HepG2 (cell line): ENCODE results near the gene POU2AF3. TPM values are rescaled to one million over a fixed set of nuclear protein-coding genes. Genes with fewer than 3 reads are reported as not detected.

Experiments used
- ATAC-seq: fragments of 200-7000 bp; cut with Tn5 transposase; 3 replicates; pipeline ENCODE4 v1.9.1; 2020; ENCODE audit warnings: mild to moderate bottlenecking, moderate library complexity
- BruUV-seq: library from RNA; stranded (reverse); fragments of 400-500 nt; replicated peaks from 2 replicates; lab custom pipeline; 2021; lab: Mats Ljungman, UMichigan
- CTCF ChIA-PET: fragments of 300-600 bp; formaldehyde crosslinking; extraction: SDS; loops from one replicate; lab custom pipeline; 2021; ENCODE audit warnings: low total read pairs, inconsistent platforms, low intra/inter-chr PET ratio; lab: Yijun Ruan, JAX
- POLR2A ChIA-PET: fragments of 350-600 bp; sonication (Branson Sonifier 250); formaldehyde crosslinking; loops from one replicate; lab custom pipeline; 2020; ENCODE audit warnings: antibody characterized with exemption, inconsistent platforms; lab: Yijun Ruan, JAX
- DNase-seq: peaks from one replicate; pipeline ENCODE4 v3.0.0-alpha.2; 2015; ENCODE audit warnings: low spot score
- FAIRE-seq: peaks from 3 replicates; lab custom pipeline; 2011; peaks lifted over from hg19 to GRCh38; lab: Jason Lieb, UNC
- H2AFZ ChIP-seq: one replicate; pipeline ENCODE4 v1.6.1; 2011; ENCODE audit warnings: low read length, inconsistent platforms
- H3K27ac ChIP-seq: fragments of 300-600 bp; 3 replicates; pipeline ENCODE4 v1.8.0; 2011; ENCODE audit warnings: mixed run types, mild to moderate bottlenecking, mixed read lengths, low read length, inconsistent platforms; ENCODE audit not compliant: insufficient read depth; ENCODE audit errors: extremely low read length
- H3K27me3 ChIP-seq, 2 experiments: fragments of 200-600 bp in 1 of 2; 2 replicates in 1 of 2; 3 replicates in 1 of 2; pipeline versions ENCODE4 v1.6.0 to v1.8.0; 2011; ENCODE audit warnings: low read length in 2 of 2, mild to moderate bottlenecking in 2 of 2, moderate library complexity in 2 of 2, inconsistent platforms in 1 of 2; ENCODE audit not compliant: insufficient read depth in 2 of 2, control insufficient read depth in 1 of 2
- H3K36me3 ChIP-seq, 2 experiments: fragments of 200-600 bp in 1 of 2; replicated peaks in 1 of 2; 2 replicates in 1 of 2; 3 replicates in 1 of 2; pipeline versions ENCODE4 v1.5.1 to v1.8.0; 2011; ENCODE audit warnings: low read length in 2 of 2, inconsistent platforms in 1 of 2; ENCODE audit not compliant: insufficient read depth in 2 of 2, control insufficient read depth in 1 of 2
- H3K4me1 ChIP-seq: 2 replicates; pipeline ENCODE4 v1.5.1; 2012; ENCODE audit warnings: low read length, inconsistent platforms; ENCODE audit not compliant: insufficient read depth
- H3K4me2 ChIP-seq: 2 replicates; pipeline ENCODE4 v1.6.0; 2011; ENCODE audit warnings: low read depth, low read length, inconsistent platforms
- H3K4me3 ChIP-seq, 3 experiments: fragments of 200-600 bp in 1 of 3; sonication (generic), shearing (Covaris generic) in 1 of 3; replicated peaks in 1 of 3; 2 replicates each; pipeline ENCODE4 v1.5.1; 2011 to 2016; ENCODE audit warnings: low read length in 3 of 3, inconsistent platforms in 2 of 3, low read depth in 2 of 3, mild to moderate bottlenecking in 2 of 3, control low read depth in 1 of 3, mixed read lengths in 1 of 3; ENCODE audit not compliant: insufficient read depth in 1 of 3
- H3K79me2 ChIP-seq: one replicate; pipeline ENCODE4 v1.6.1; 2011; ENCODE audit warnings: low read length, inconsistent platforms; ENCODE audit not compliant: insufficient read depth
- H3K9ac ChIP-seq: 2 replicates; pipeline ENCODE4 v1.6.0; 2011; ENCODE audit warnings: mild to moderate bottlenecking, low read depth, low read length, inconsistent platforms; ENCODE audit not compliant: insufficient read depth
- H3K9me3 ChIP-seq: 2 replicates; pipeline ENCODE4 v1.5.1; 2012; ENCODE audit warnings: mild to moderate bottlenecking, low read length
- H4K20me1 ChIP-seq: 2 replicates; pipeline ENCODE4 v1.6.0; 2011; ENCODE audit warnings: inconsistent platforms, mild to moderate bottlenecking, low read length, moderate library complexity; ENCODE audit not compliant: insufficient read depth
- CREM ChIP-seq, 2 experiments: sonication (generic) in 1 of 2; formaldehyde crosslinking in 1 of 2; IDR thresholded peaks; 2 replicates each; pipeline versions ENCODE4 v1.4.0 to v1.6.1; 2016 to 2020; ENCODE audit warnings: antibody characterized with exemption in 1 of 2, mild to moderate bottlenecking in 1 of 2, missing genetic modification reagents in 1 of 2
- EP300 ChIP-seq, 3 experiments: sonication (generic) in 1 of 3; formaldehyde crosslinking in 1 of 3; IDR thresholded peaks; 2 replicates each; pipeline versions ENCODE4 v1.5.1 to v1.6.1; 2011 to 2020; ENCODE audit warnings: low read depth in 2 of 3, low read length in 2 of 3, borderline replicate concordance in 1 of 3, improper control_type of control experiment in 1 of 3, mild to moderate bottlenecking in 1 of 3, missing genetic modification reagents in 1 of 3, moderate library complexity in 1 of 3
- FOXA3 ChIP-seq: IDR thresholded peaks from 2 replicates; pipeline ENCODE4 v1.6.1; 2016; ENCODE audit warnings: missing genetic modification reagents, missing compliant biosample characterization
- GATAD2A ChIP-seq: IDR thresholded peaks from 2 replicates; pipeline ENCODE4 v1.6.1; 2016
- ISL2 ChIP-seq: sonication (generic); formaldehyde crosslinking; IDR thresholded peaks from 2 replicates; pipeline ENCODE4 v1.5.0; 2020; ENCODE audit warnings: missing genetic modification reagents
- JUN ChIP-seq: sonication (generic); formaldehyde crosslinking; IDR thresholded peaks from 2 replicates; pipeline ENCODE4 v1.4.0; 2020; ENCODE audit warnings: mild to moderate bottlenecking, missing genetic modification reagents
- KLF15 ChIP-seq: sonication (generic); formaldehyde crosslinking; IDR thresholded peaks from 2 replicates; pipeline ENCODE4 v1.8.1; 2023; ENCODE audit warnings: borderline replicate concordance, mild to moderate bottlenecking, inconsistent platforms, missing genetic modification reagents, mixed read lengths
- NCOA2 ChIP-seq: sonication (generic); formaldehyde crosslinking; IDR thresholded peaks from 2 replicates; pipeline ENCODE4 v1.8.0; 2022; ENCODE audit warnings: inconsistent platforms
- PAXIP1 ChIP-seq: sonication (generic); formaldehyde crosslinking; conservative IDR thresholded peaks from 2 replicates; pipeline ENCODE4 v1.4.0; 2020; ENCODE audit warnings: mild to moderate bottlenecking, missing genetic modification reagents, moderate library complexity
- PITX1 ChIP-seq: sonication (generic); formaldehyde crosslinking; IDR thresholded peaks from 2 replicates; pipeline ENCODE4 v1.5.1; 2020; ENCODE audit warnings: mild to moderate bottlenecking, missing genetic modification reagents
- THRA ChIP-seq: sonication (generic); formaldehyde crosslinking; IDR thresholded peaks from 2 replicates; pipeline ENCODE4 v1.4.0; 2020; ENCODE audit warnings: missing genetic modification reagents, borderline replicate concordance
- ZFP1 ChIP-seq: IDR thresholded peaks from 2 replicates; pipeline ENCODE4 v1.6.1; 2016
- ZNF430 ChIP-seq: sonication (generic); formaldehyde crosslinking; IDR thresholded peaks from 2 replicates; pipeline ENCODE4 v1.9.0; 2021; ENCODE audit warnings: mild to moderate bottlenecking, missing genetic modification reagents
- ZNF503 ChIP-seq: sonication (generic); formaldehyde crosslinking; IDR thresholded peaks from 2 replicates; pipeline ENCODE4 v1.4.0; 2020; ENCODE audit warnings: missing genetic modification reagents
- ZNF792 ChIP-seq: IDR thresholded peaks from 2 replicates; pipeline ENCODE4 v1.6.1; 2016
- WGBS: methylation state at CpG from one replicate; pipeline ENCODE4 v1.1.6; 2017; ENCODE audit warnings: low lambda C conversion rate; 5-methylcytosine and 5-hydroxymethylcytosine counted together
- in situ Hi-C: cut with HindIII; loops from 2 replicates; pipeline ENCODE4 v1.10.0; 2017; ENCODE audit warnings: low pct_unique_long_range_greater_than_20kb; ENCODE audit not compliant: extremely low pct_ligation_motif_present
- intact Hi-C: fragments of 100-400 bp; cut with micrococcal nuclease; formaldehyde crosslinking; loops from one replicate; pipeline ENCODE4 v1.10.0; 2022; ENCODE audit not compliant: unreplicated experiment
- polyA plus RNA-seq, 8 experiments: library from polyadenylated mRNA; depleted of rRNA in 3 of 8; stranded (reverse) in 7 of 8; unstranded in 1 of 8; fragments of >200 nt; fragmentation: Illumina TruSeq in 4 of 8; extraction: Trizol in 4 of 8; gene quantifications; 2 replicates each; pipeline versions ENCODE4 v1.2.1 to v1.2.3, GENCODE V29; 2011 to 2016; ENCODE audit warnings: low read depth in 4 of 8, missing spikeins in 1 of 8, mixed read lengths in 1 of 8; ENCODE audit not compliant: insufficient read depth in 1 of 8
- total RNA-seq, 5 experiments: library from RNA; depleted of rRNA; stranded (reverse); fragments of >200 nt; fragmentation: Illumina TruSeq; extraction: Trizol; gene quantifications; 2 replicates each; pipeline ENCODE4 v1.2.3, GENCODE V29; 2016; ENCODE audit warnings: low read depth in 1 of 5

Gene POU2AF3
- total and polyA plus RNA-seq, 2 of the 13 experiments (the other 11 are each of a cell fraction or from before 2014, with no cell fraction given), result 7.8 to 71.2 TPM

GRCh38 chr11:111308140-111308539, 9.8 kb downstream of the POU2AF3 start (continued):
- TF ChIP-seq KLF15 (CRISPR knock-in tag) (no peak), ZNF430 (CRISPR knock-in tag) (0 out of 2 replicates have a peak, but pooled peaks have one; percentile 25)

- H3K36me3 ChIP-seq, result no peaks in the 10 kb centered on the region
- BruUV-seq, result no TSS peak
- ATAC-seq (peak; percentile 33), FAIRE-seq (no peak), DNase-seq (no peak)
- H3K4me3 ChIP-seq, result no peak overlapping the region
- ChIA-PET POLR2A (interaction anchor here (0.6 to 3.8 kb wide), 6 partner anchors 10 to 1975 kb away, joined by 3 to 11 read pairs (median 5); partner anchors contain the start of gene POU2AF3), CTCF (interaction anchor here (1.7 kb wide), 1 partner anchor 113 kb away, joined by 9 read pairs; no protein-coding TSS in a partner anchor)
- intact Hi-C loops (loop anchor here (2.0 kb wide), 1 partner anchor 23 kb away; no protein-coding TSS in a partner anchor), in situ Hi-C loops (no loop called here)
- H3K9ac ChIP-seq, result no peak overlapping the region
- 75% methylated on average over 5 of the region's 5 CpGs for WGBS
- H2AFZ ChIP-seq, result no peak overlapping the region
- H3K79me2 ChIP-seq, result no peaks in the 10 kb centered on the region
- 0 out of 2 replicates have a peak overlapping the region, but pooled peaks have one; percentile 1 for H3K4me2 ChIP-seq
- no peaks in the 10 kb centered on the region for H4K20me1 ChIP-seq
- no peaks in the 10 kb centered on the region for H3K9me3 ChIP-seq
- no peak overlapping the region for H3K27ac ChIP-seq
- H3K4me1 ChIP-seq, result peaks cover 70% of the 10 kb centered on the region
- no peaks in the 10 kb centered on the region for H3K27me3 ChIP-seq
- TF ChIP-seq PITX1 (CRISPR knock-in tag), result 0 out of 2 replicates have a peak, but pooled peaks have one; percentile 49
- no peak for TF ChIP-seq ZNF792 (CRISPR knock-in tag)
- 0 out of 2 replicates have a peak, but pooled peaks have one; percentile 26 for TF ChIP-seq JUN
- peak; percentile 36; the same call in 1 of the 2 replicates for TF ChIP-seq PAXIP1 (CRISPR knock-in tag)
- peak; percentile 62 for TF ChIP-seq FOXA3 (CRISPR knock-in tag)
- TF ChIP-seq THRA, result no peak
- TF ChIP-seq ZNF503 (CRISPR knock-in tag), result no peak
- TF ChIP-seq ZFP1, result no peak
- TF ChIP-seq NCOA2, result 0 out of 2 replicates have a peak, but pooled peaks have one; percentile 41
- peak in 1 of 2 experiments; percentile 57; a peak in 2 of 4 replicates for TF ChIP-seq EP300 (IDR thresholded peaks at IDR 0.05; ENCODE audit: low read depth in 2 of 2, low read length in 2 of 2)
- TF ChIP-seq EP300 (CRISPR knock-in tag; IDR thresholded peaks at IDR 0.05; ENCODE audit: borderline replicate concordance), result no peak
- peak; percentile 53 for TF ChIP-seq GATAD2A (CRISPR knock-in tag)
- TF ChIP-seq ISL2, result peak; percentile 68
- TF ChIP-seq CREM (IDR thresholded peaks at IDR 0.05), result peak; percentile 48; the same call in 1 of the 2 replicates
- TF ChIP-seq CREM (CRISPR knock-in tag; IDR thresholded peaks at IDR 0.05), result no peak
Observed at GRCh38 chr11:111309215-111309915, 11.0 kb downstream of the POU2AF3 start.
